Activated gamma-delta T cell (primary cell): ENCODE measurements around the gene ASB4.
"Not testable (repeated sequence)": the region's sequence is repeated elsewhere in the genome, so short reads cannot be mapped to it uniquely, and the experiment has no call there.

Experiments used
- DNase-seq: peaks from one replicate; lab custom pipeline; 2025; lab: John Stamatoyannopoulos, UW

ASB4 gene

GRCh38 chr7:95478272-95479037 is 7.3 kb upstream of the ASB4 start:
- no peak for DNase-seq

GRCh38 chr7:95479992-95480624 is 5.6 kb upstream of the ASB4 start:
- DNase-seq: no peak

GRCh38 chr7:95481271-95482165 is 4.2 kb upstream of the ASB4 start:
- DNase-seq: no peak

GRCh38 chr7:95482424-95482823 is 3.3 kb upstream of the ASB4 start:
- DNase-seq: no peak

- no peak for DNase-seq
Measured at GRCh38 chr7:95490231-95490762, 4.6 kb downstream of the ASB4 start.

- no peak for DNase-seq
Measured at GRCh38 chr7:95491201-95491600, 5.5 kb downstream of the ASB4 start.

GRCh38 chr7:95491634-95492314 is 6.0 kb downstream of the ASB4 start:
- DNase-seq: no peak

- DNase-seq: no peak
Measured at GRCh38 chr7:95493247-95493646, 7.5 kb downstream of the ASB4 start.

- no peak for DNase-seq
Measured at GRCh38 chr7:95493844-95494243, 8.1 kb downstream of the ASB4 start.

- DNase-seq: no peak
Measured at GRCh38 chr7:95501261-95501832, 15.6 kb downstream of the ASB4 start.

GRCh38 chr7:95502403-95502802 is 16.7 kb downstream of the ASB4 start:
- DNase-seq: no peak

GRCh38 chr7:95503271-95504131 is 17.8 kb downstream of the ASB4 start:
- DNase-seq: no peak

- DNase-seq: not testable (repeated sequence)
Measured at GRCh38 chr7:95504132-95504588, 18.4 kb downstream of the ASB4 start.

GRCh38 chr7:95508780-95509179 is 23.0 kb downstream of the ASB4 start:
- DNase-seq: no peak

- no peak for DNase-seq
Measured at GRCh38 chr7:95509199-95509598, 23.5 kb downstream of the ASB4 start.

GRCh38 chr7:95511716-95512260 is 26.0 kb downstream of the ASB4 start:
- no peak for DNase-seq

GRCh38 chr7:95517458-95517857 is 31.7 kb downstream of the ASB4 start:
- DNase-seq: no peak

- DNase-seq: no peak
Measured at GRCh38 chr7:95517870-95518269, 32.1 kb downstream of the ASB4 start.

- DNase-seq: no peak
Measured at GRCh38 chr7:95520136-95520535, 34.4 kb downstream of the ASB4 start.

- no peak for DNase-seq
Measured at GRCh38 chr7:95525503-95525902, 39.8 kb downstream of the ASB4 start.
